K562 (cell line): ENCODE results near the gene CHEK2. TPM values are rescaled to one million over a fixed set of nuclear protein-coding genes. Genes with fewer than 3 reads are reported as not detected.

ENCODE experiments used
- ATAC-seq: fragments of 200-7000 bp; cut with Tn5 transposase; 3 replicates; pipeline ENCODE4 v1.9.1; 2020; ENCODE audit warnings: moderate library complexity
- BruUV-seq: library from RNA; stranded (reverse); fragments of 400-500 nt; replicated peaks from 2 replicates; lab custom pipeline; 2021; lab: Mats Ljungman, UMichigan
- CTCF ChIA-PET: fragments of 300-600 bp; formaldehyde crosslinking; extraction: SDS; loops from one replicate; lab custom pipeline; 2021; ENCODE audit warnings: low intra/inter-chr PET ratio; lab: Yijun Ruan, JAX
- POLR2A ChIA-PET: fragments of 300-600, 350-650 bp; sonication (Branson Sonifier 250); formaldehyde crosslinking; extraction: SDS; loops from one replicate; lab custom pipeline; 2021; ENCODE audit warnings: antibody characterized with exemption, inconsistent platforms; lab: Yijun Ruan, JAX
- DNase-seq, 4 experiments: peaks; one replicate each; pipeline versions ENCODE4 v3.0.0 to v3.0.0-alpha.2; 2011 to 2018; ENCODE audit warnings: low spot score in 3 of 4, mixed read lengths in 3 of 4; ENCODE audit errors: extremely low read depth in 1 of 4
- FAIRE-seq: peaks from 2 replicates; lab custom pipeline; 2011; peaks lifted over from hg19 to GRCh38; lab: Jason Lieb, UNC
- H2AFZ ChIP-seq: 2 replicates; pipeline ENCODE4 v1.6.0; 2011; ENCODE audit warnings: low read depth, low read length, control low read depth, inconsistent platforms
- H3K27ac ChIP-seq: fragments of 200-600 bp; 3 replicates; pipeline ENCODE4 v1.8.0; 2011; ENCODE audit warnings: low read depth, mild to moderate bottlenecking, control low read depth, inconsistent platforms, low read length, moderate library complexity, mixed read lengths; ENCODE audit errors: extremely low read depth
- H3K27me3 ChIP-seq, 2 experiments: fragments of 300-600 bp in 1 of 2; 2 replicates in 1 of 2; 3 replicates in 1 of 2; pipeline versions ENCODE4 v1.6.0 to v1.8.0; 2011; ENCODE audit warnings: inconsistent platforms in 2 of 2, low read length in 2 of 2, mild to moderate bottlenecking in 1 of 2, mixed read lengths in 1 of 2, moderate library complexity in 1 of 2; ENCODE audit not compliant: control insufficient read depth in 2 of 2, insufficient read depth in 2 of 2
- H3K36me3 ChIP-seq: fragments of 300-600 bp; 3 replicates; pipeline ENCODE4 v1.8.0; 2011; ENCODE audit warnings: mild to moderate bottlenecking, low read length, inconsistent platforms; ENCODE audit not compliant: control insufficient read depth, insufficient read depth
- H3K4me1 ChIP-seq, 2 experiments: fragments of 200-600 bp in 1 of 2; replicated peaks in 1 of 2; 2 replicates in 1 of 2; 3 replicates in 1 of 2; pipeline versions ENCODE4 v1.5.1 to v1.8.0; 2011; ENCODE audit warnings: inconsistent platforms in 2 of 2, low read length in 2 of 2, mild to moderate bottlenecking in 1 of 2, mixed read lengths in 1 of 2, moderate library complexity in 1 of 2; ENCODE audit not compliant: control insufficient read depth in 2 of 2, insufficient read depth in 2 of 2
- H3K4me2 ChIP-seq: 2 replicates; pipeline ENCODE4 v1.6.1; 2011; ENCODE audit warnings: low read length, control low read depth, inconsistent platforms, mixed read lengths; ENCODE audit not compliant: insufficient read depth
- H3K4me3 ChIP-seq: fragments of 200-600 bp; sonication (generic), shearing (Covaris generic); 2 replicates; pipeline ENCODE4 v1.5.1; 2016; ENCODE audit warnings: control low read depth, inconsistent platforms
- H3K79me2 ChIP-seq: fragments of 200-600 bp; 3 replicates; pipeline ENCODE4 v1.8.0; 2011; ENCODE audit warnings: low read length, inconsistent platforms; ENCODE audit not compliant: control insufficient read depth, insufficient read depth
- H3K9ac ChIP-seq, 2 experiments: 2 replicates each; pipeline versions ENCODE4 v1.6.0 to v1.6.1; 2011; ENCODE audit warnings: low read depth in 2 of 2, low read length in 2 of 2, control low read depth in 1 of 2, inconsistent platforms in 1 of 2, mild to moderate bottlenecking in 1 of 2, mixed read lengths in 1 of 2; ENCODE audit not compliant: insufficient read depth in 1 of 2
- H3K9me1 ChIP-seq: one replicate; pipeline ENCODE4 v1.6.0; 2011; ENCODE audit warnings: inconsistent platforms, mild to moderate bottlenecking, low read length, moderate library complexity; ENCODE audit not compliant: control insufficient read depth, insufficient read depth
- H3K9me3 ChIP-seq: replicated peaks from 2 replicates; pipeline ENCODE4 v1.5.1; 2011; ENCODE audit warnings: low read depth, low read length, inconsistent platforms; ENCODE audit not compliant: control insufficient read depth, insufficient read depth
- H4K20me1 ChIP-seq: replicated peaks from 2 replicates; pipeline ENCODE4 v1.6.1; 2011; ENCODE audit warnings: low read length, inconsistent platforms, mixed read lengths; ENCODE audit not compliant: control insufficient read depth, insufficient read depth
- FOXP4 ChIP-seq: sonication (generic); formaldehyde crosslinking; IDR thresholded peaks from 2 replicates; pipeline ENCODE4 v1.8.0; 2022; ENCODE audit warnings: mild to moderate bottlenecking, missing genetic modification reagents, borderline replicate concordance
- HDAC1 ChIP-seq, 2 experiments: fragments of 450-650 bp; IDR thresholded peaks; 2 replicates each; pipeline ENCODE4 v1.6.1; 2016 to 2017; ENCODE audit warnings: inconsistent platforms in 1 of 2, mild to moderate bottlenecking in 1 of 2, moderate library complexity in 1 of 2
- HDAC3 ChIP-seq: fragments of 450-650 bp; IDR thresholded peaks from 2 replicates; pipeline ENCODE4 v1.6.1; 2018; ENCODE audit warnings: borderline replicate concordance, mild to moderate bottlenecking, moderate library complexity; ENCODE audit not compliant: partially characterized antibody
- KDM5B ChIP-seq: fragments of 200-600 bp; sonication (generic); IDR thresholded peaks from 2 replicates; pipeline ENCODE4 v1.6.1; 2012; ENCODE audit warnings: low read depth, mild to moderate bottlenecking, moderate library complexity, low read length, control low read depth, inconsistent platforms; ENCODE audit not compliant: insufficient replicate concordance
- MTA3 ChIP-seq: fragments of 450-650 bp; formaldehyde crosslinking; IDR thresholded peaks from 2 replicates; pipeline ENCODE4 v1.6.1; 2017; ENCODE audit warnings: mild to moderate bottlenecking, borderline replicate concordance
- TCF3 ChIP-seq: sonication (generic); formaldehyde crosslinking; IDR thresholded peaks from 2 replicates; pipeline ENCODE4 v1.4.0; 2020; ENCODE audit warnings: mild to moderate bottlenecking, missing genetic modification reagents
- ZNF444 ChIP-seq: fragments of 250-450 bp; sonication (Bioruptor Pico); IDR thresholded peaks from 2 replicates; pipeline ENCODE4 v1.4.0; 2020; ENCODE audit warnings: mild to moderate bottlenecking, moderate library complexity
- ZNF707 ChIP-seq: fragments of 250-450 bp; sonication (Bioruptor Pico); conservative IDR thresholded peaks from 2 replicates; pipeline ENCODE4 v1.8.0; 2022; ENCODE audit warnings: inconsistent platforms, mild to moderate bottlenecking, moderate library complexity
- WGBS: fragments of 100-300 bp; shearing (Covaris generic); methylation state at CpG from one replicate; pipeline ENCODE4 v1.1.6; 2016; ENCODE audit warnings: low coverage, mixed read lengths; ENCODE audit not compliant: insufficient coverage; ENCODE audit errors: missing lambda C conversion rate; 5-methylcytosine and 5-hydroxymethylcytosine counted together
- in situ Hi-C: fragments of 300-500 bp; cut with MboI; formaldehyde crosslinking; loops from 4 replicates; pipeline ENCODE4 v1.15.0; 2018; ENCODE audit warnings: inconsistent platforms, mixed read lengths
- intact Hi-C: fragments of 100-400 bp; cut with micrococcal nuclease; formaldehyde crosslinking; loops from 2 replicates; pipeline ENCODE4 v1.14.2; 2022
- polyA plus RNA-seq, 8 experiments: library from polyadenylated mRNA; depleted of rRNA in 4 of 8; stranded (reverse) in 5 of 8; unstranded in 3 of 8; fragments of >200 nt; fragmentation: Nextera tagmentation in 2 of 8; fragmentation: Illumina TruSeq in 1 of 8; extraction: Ambion mirVana in 2 of 8; extraction: Trizol in 1 of 8; gene quantifications; 2 replicates each; pipeline versions ENCODE4 v1.2.1 to v1.2.3, GENCODE V29; 2011 to 2014; ENCODE audit warnings: inconsistent platforms in 1 of 8, missing spikeins in 1 of 8
- total RNA-seq, 7 experiments: library from RNA; depleted of rRNA in 6 of 7; stranded (reverse); fragments of >200 nt in 6 of 7; fragmentation: Illumina TruSeq in 2 of 7; extraction: Trizol in 2 of 7; gene quantifications; 2 replicates each; pipeline versions ENCODE4 v1.2.1 to v1.2.3, GENCODE V29; 2011 to 2021; ENCODE audit warnings: low replicate concordance in 1 of 7

CHEK2 gene
- total and polyA plus RNA-seq, 9 of the 15 experiments (the other 6 are each of a cell fraction or from before 2014, with no cell fraction given), result 28.7 to 102 (median 58.0) TPM

DNA sequence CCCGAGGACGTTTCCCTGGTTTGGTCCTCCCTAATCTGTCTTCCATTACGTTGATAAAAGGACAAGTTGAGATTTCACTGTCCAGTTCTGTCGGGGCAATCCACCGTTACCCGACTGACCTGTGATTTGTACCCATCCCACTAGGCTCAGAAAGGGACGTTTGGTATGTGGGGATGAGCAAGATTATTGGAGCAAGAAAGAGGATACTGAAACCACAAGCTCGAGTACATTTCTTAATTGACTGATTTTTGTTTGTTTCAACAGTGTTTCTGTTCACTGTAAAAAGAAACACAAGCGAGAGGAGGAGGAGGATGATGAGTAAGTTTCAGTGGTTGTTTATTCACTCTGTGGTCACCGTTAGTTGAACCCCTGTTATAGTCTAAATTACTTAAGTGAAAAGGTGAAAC lies 31.8 kb upstream of the CHEK2 start:
- in situ Hi-C loops, result no loop called here
- Histone ChIP-seq H3K27ac (peak overlapping the region; percentile 92), H3K4me1 (peaks cover 3 to 6% of the 10 kb centered on the region in 2 experiments; a peak in 2 of 5 replicates), H4K20me1 (no peaks in the 10 kb centered on the region)
- TF ChIP-seq MTA3 (peak; percentile 2; the same call in 1 of the 2 replicates), TCF3 (no peak), ZNF444 (CRISPR knock-in tag) (no peak), HDAC1 (IDR thresholded peaks at IDR 0.05) (no peak), ZNF707 (no peak), HDAC3 (no peak), FOXP4 (CRISPR knock-in tag) (no peak), KDM5B (peak; percentile 5)
- TF ChIP-seq, all 486 proteins: peak for 2
- WGBS, result 2% methylated on average over 10 of the region's 10 CpGs
- Histone ChIP-seq H3K9ac (peak overlapping the region; percentile 88 to 94; a peak in 3 of 4 replicates), H3K27me3 (no peaks in the 10 kb centered on the region), H3K9me3 (no peaks in the 10 kb centered on the region), H3K4me3 (peak overlapping the region; percentile 84), H3K9me1 (no peaks in the 10 kb centered on the region), H2AFZ (peak overlapping the region; percentile 85; the same call in 1 of the 2 replicates), H3K36me3 (peaks cover 26% of the 10 kb centered on the region; the same call in 1 of the 3 replicates), H3K79me2 (peaks cover 36% of the 10 kb centered on the region), H3K4me2 (peak overlapping the region; percentile 84)
- BruUV-seq, result TSS peak; percentile 78
- peak; percentile 32 for ATAC-seq
- ChIA-PET POLR2A (no interaction called here), CTCF (no interaction called here)
- intact Hi-C loops, result no loop called here
- DNase-seq, result no peak
- peak; percentile 26 for FAIRE-seq
